ENCODE data around the gene FASTKD1. TPM values are rescaled to one million over a fixed set of nuclear protein-coding genes. Genes with fewer than 3 reads are reported as not detected.

The FASTKD1 gene, protein sequence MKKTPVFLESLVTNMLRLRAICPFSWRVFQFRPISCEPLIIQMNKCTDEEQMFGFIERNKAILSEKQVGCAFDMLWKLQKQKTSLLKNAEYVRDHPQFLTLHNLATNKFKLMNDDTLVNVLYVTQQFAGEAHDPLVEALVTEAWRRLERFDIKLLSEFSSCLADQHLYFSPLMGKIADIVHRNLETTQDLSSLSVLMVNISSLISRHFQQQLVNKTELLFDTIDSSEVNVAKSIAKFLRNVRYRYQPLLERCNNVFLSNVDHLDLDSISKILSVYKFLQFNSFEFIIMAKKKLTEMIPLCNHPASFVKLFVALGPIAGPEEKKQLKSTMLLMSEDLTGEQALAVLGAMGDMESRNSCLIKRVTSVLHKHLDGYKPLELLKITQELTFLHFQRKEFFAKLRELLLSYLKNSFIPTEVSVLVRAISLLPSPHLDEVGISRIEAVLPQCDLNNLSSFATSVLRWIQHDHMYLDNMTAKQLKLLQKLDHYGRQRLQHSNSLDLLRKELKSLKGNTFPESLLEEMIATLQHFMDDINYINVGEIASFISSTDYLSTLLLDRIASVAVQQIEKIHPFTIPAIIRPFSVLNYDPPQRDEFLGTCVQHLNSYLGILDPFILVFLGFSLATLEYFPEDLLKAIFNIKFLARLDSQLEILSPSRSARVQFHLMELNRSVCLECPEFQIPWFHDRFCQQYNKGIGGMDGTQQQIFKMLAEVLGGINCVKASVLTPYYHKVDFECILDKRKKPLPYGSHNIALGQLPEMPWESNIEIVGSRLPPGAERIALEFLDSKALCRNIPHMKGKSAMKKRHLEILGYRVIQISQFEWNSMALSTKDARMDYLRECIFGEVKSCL
- 6.3 and 22.8 TPM in 2 replicates for total RNA-seq

DNA sequence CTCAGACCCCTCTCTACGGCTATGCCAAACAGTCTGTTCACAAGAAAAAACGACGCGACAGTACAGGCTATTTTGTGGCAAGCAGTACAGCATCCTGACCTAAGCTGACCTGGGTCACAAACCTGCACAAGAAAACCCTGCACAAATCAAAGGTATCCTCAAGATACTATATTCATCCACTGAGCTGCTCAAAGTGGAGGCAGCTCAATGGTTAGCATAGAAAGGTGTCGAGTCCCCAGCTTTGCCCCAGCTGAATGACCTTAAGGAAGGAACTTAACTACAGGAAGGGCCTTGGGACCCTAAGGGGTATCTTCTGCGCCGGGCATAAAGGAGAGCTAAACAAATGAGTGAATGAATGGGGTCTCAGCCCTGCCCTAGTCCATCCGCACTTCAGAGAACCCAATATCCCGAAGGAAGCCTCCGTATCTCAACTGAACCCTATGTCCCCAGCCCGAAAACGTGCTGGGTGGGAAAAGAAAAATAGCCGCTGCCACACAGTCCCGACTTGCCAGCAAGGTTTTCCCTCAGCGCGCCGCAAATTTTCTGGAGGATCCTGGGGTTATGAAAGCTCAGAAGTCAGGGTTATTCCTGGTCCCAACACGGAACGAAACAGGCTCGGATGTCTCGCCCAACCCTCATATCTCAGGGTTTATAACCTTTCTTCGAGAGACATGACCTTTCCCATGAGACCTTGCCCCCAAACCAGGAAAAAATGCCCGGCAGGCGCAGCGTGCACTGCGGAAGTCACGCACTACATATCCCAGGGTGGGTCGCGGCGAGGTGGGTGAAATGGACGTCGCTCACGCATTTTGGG is at the start of gene FASTKD1:
FASTKD1 (minus strand) TSS at position 706 of the 814 bp plus-strand sequence. CDS start 1,836 bp downstream, outside the sequence.

DNA sequence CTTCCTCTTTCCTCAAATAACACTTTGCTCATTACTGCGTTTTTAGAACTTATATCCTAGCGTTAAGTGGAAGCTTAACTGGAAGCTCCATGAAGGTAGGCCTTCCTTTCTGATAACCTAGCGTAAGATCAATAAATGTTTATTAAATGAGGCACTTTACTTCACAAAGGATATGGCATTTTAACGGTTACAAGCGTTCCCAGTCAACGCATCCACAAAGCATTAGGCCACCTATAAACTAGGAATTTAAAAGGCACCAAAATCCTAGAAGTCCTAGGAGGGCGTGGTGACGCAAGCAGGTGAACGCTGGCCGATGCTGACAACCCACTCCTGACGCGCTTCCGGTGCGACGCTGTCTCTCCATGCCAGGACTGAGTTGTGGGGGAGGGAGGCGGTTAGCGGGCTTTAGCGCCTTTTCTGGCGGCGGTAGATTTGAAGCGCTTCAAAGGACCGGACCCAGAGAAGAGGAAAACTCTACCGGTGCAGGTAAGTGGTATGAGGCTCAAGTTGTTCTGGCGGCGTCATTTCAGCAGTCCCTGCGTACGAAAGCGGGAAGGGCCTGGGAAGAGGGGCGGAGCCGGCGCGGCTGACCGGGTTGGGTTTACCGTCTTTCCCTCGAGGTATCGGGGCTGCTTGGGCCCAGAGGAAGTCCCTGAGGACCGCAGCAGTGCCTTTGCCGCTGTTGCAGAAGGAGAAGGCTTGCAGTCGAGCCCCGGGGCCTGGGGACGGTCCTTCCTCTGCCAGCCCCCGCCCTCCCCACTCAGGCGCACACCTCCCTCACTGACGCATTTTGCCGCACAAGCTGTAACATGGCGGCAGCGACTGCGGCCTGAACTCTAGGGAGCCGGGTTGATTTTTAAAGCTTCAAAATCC is 10.6 kb upstream of the FASTKD1 start, which contains the start of gene PPIG:
PPIG (plus strand) TSS at position 347 of the 873 bp plus-strand sequence. CDS start 19,691 bp downstream, outside the sequence.

GRCh38 chr2:169509298-169509885 is 64.3 kb downstream of the FASTKD1 start, which contains the start of gene KLHL41:
Gene KLHL41 (plus strand): TSS chr2:169509702. CDS start chr2:169509779, 77 bp downstream.

Other genes with a start within 250 kb of the FASTKD1 start
- gene LRP2, start 211.3 kb downstream of the FASTKD1 start, total RNA-seq = not detected in 2 replicates
- 4.8 and 9.3 TPM in 2 replicates for gene BBS5, start 94.4 kb downstream of the FASTKD1 start, total RNA-seq
- gene KLHL41, start 64.2 kb downstream of the FASTKD1 start, total RNA-seq = 0.14 and 0.22 TPM in 2 replicates
- gene PPIG, start 10.5 kb upstream of the FASTKD1 start, total RNA-seq = 15.3 and 23.3 TPM in 2 replicates
- not detected in 2 replicates for gene CFAP210, start 120.5 kb upstream of the FASTKD1 start, total RNA-seq
- gene PHOSPHO2, start 120.6 kb upstream of the FASTKD1 start, total RNA-seq = 1.1 and 1.3 TPM in 2 replicates
- gene KLHL23, start 160.0 kb upstream of the FASTKD1 start, total RNA-seq = under 0.01 and 0.57 TPM in 2 replicates
- 59.5 and 73.0 TPM in 2 replicates for gene SSB, start 225.0 kb upstream of the FASTKD1 start, total RNA-seq

Data from placental pericyte (primary cell).